GM10248 (cell line): Measurements from ENCODE around the gene ST6GALNAC5.

Experiments
- CTCF ChIA-PET: fragments of 300-600 bp; sonication (Branson Sonifier 250); formaldehyde crosslinking; extraction: SDS; loops from one replicate; lab custom pipeline; 2021; ENCODE audit warnings: antibody characterized with exemption; lab: Yijun Ruan, JAX
- POLR2A ChIA-PET: fragments of 350-650 bp; sonication (Branson Sonifier 250); formaldehyde crosslinking; extraction: SDS; loops from one replicate; lab custom pipeline; 2020; ENCODE audit warnings: antibody characterized with exemption; lab: Yijun Ruan, JAX
- DNase-seq: peaks from one replicate; pipeline ENCODE4 v3.0.0; 2012; ENCODE audit errors: extremely low spot score
- TF ChIP-seq, protein P1 (sequence below): IDR thresholded peaks from 2 replicates; pipeline ENCODE4 v1.5.1; 2012; ENCODE audit warnings: mild to moderate bottlenecking, low read depth; ENCODE audit errors: extremely low read depth, missing control alignments, control extremely low read depth

Gene ST6GALNAC5

DNA sequence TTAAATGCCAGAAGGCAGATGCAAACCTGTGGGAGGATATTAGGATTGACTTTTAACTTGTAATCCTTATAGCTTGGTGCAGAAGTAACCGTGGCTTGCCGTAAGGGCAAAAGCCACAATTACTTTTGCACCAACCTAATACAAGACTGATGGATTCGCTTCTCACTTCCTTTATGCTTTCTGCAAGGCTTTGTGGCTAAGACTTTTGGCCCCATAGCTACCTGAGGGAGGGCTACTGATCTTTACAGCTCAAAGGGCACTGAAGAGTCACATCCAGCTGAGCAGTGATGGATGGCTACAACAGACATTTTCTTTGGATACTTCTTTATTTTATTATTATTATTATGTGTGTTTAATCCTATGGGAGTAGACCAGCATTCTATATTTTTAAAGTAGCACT lies 140.4 kb downstream of the ST6GALNAC5 start:
- TF ChIP-seq, protein P1, sequence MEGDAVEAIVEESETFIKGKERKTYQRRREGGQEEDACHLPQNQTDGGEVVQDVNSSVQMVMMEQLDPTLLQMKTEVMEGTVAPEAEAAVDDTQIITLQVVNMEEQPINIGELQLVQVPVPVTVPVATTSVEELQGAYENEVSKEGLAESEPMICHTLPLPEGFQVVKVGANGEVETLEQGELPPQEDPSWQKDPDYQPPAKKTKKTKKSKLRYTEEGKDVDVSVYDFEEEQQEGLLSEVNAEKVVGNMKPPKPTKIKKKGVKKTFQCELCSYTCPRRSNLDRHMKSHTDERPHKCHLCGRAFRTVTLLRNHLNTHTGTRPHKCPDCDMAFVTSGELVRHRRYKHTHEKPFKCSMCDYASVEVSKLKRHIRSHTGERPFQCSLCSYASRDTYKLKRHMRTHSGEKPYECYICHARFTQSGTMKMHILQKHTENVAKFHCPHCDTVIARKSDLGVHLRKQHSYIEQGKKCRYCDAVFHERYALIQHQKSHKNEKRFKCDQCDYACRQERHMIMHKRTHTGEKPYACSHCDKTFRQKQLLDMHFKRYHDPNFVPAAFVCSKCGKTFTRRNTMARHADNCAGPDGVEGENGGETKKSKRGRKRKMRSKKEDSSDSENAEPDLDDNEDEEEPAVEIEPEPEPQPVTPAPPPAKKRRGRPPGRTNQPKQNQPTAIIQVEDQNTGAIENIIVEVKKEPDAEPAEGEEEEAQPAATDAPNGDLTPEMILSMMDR: no peak
- POLR2A ChIA-PET: no interaction called here
- no peak for DNase-seq
- CTCF ChIA-PET: interaction anchor here (1.0 kb wide), 1 partner anchor 30 kb away, joined by 3 read pairs; no protein-coding TSS in a partner anchor

DNA sequence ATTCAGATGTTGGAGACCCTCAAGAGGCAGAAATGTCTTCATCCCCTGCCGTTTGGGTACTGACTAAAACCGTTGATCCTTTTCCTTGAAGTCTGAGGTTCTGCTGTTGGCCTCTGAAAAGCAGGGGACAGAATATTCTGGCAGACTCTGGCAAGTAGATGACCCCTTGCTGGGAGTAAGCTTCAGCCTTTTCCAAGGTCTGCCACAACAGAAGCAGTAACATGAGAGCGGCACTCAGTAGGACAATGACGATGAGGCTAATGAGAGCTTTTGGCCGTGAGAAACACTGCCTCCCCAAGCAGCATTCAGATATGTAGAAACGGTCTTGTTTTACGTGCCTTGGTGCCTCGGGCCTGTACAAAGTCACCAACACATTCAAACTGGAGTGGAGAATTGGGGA lies 143.7 kb downstream of the ST6GALNAC5 start:
- no peak for DNase-seq
- POLR2A ChIA-PET: no interaction called here
- TF ChIP-seq, protein P1: no peak
- CTCF ChIA-PET: no interaction called here

DNA sequence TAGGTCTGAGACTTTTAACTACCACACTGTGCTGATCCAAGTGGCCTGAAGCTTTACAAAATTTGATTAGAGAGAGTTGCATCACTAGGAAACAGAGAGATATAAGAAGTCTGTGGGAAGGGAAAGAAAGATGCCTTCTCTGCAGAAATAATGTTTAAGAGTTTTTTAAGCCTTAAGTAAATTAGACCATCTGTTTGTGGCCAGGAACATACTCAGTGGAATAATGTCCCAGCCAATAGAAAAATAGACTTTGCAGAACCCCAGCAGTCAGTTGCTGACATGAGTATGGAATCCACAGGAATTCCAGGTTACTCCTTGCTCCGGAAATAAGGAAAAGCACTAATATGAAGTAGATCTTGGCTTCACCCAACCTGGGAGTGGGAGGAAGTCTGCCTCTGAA lies 144.8 kb downstream of the ST6GALNAC5 start:
- TF ChIP-seq, protein P1: no peak
- CTCF ChIA-PET: no interaction called here
- no peak for DNase-seq
- POLR2A ChIA-PET: no interaction called here

DNA sequence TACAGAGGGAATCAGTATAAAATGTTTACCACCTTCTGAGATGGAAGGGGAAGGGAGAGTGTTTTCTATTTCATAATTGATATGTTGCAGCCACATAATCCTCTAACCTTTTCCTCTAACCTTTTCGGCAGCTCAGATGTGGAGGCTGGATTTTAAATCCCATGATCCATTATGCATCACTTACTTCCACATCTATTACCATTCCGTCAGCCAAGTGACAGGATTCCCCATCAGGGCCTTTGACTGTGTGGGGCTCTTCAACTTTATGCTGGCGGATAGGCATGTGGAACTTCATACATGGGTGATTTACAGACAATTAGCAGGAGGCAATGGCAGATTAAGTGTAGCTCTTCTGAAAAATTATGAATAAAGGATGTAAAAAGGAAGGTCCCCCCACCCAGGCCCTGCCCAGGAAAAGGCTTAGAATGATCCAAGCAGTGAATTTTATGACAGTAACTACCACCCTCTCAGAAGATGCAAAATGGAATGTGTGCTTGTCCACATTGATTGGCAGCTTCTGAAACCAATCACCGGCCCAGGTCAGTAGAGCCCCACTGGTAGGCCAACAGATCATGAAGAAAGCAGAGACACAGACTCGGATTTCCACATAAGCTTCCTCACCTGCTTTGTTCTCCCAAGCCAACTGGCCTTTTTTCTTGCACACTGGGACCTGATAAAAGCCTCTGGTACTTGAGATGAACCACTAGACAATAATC lies 147.0 kb downstream of the ST6GALNAC5 start:
- POLR2A ChIA-PET: no interaction called here

DNA sequence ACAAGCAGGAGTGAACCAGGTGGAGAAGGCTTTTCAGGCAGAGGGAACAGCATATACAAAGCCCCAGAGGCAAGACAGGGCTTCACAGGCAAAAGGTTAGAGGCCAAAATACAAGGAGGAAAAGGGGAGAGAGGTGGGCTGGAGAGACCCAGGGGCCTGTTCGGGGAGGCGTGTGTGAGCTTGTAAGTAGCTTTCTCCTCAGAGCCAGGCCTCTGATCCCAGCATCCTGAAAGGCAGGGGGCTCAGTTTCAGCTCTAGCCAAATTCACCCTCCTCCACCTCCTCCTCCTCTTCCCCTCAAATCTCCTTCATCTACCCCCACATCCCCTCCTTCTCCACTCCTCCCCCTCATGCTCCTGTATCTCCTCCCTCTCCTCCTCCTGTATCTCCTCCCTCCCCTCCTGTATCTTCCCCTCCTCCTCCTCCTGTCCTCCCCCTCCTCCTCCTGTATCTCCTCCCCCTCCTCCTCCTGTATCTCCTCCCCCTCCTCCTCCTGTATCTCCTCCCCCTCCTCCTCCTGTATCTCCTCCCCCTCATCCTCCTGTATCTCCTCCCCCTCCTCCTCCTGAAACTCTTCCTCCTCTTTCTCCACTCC lies 148.6 kb downstream of the ST6GALNAC5 start:
- TF ChIP-seq, protein P1: no peak
- ChIA-PET POLR2A (no interaction called here), CTCF (interaction anchor here (0.9 kb wide), 1 partner anchor 12 kb away, joined by 3 read pairs; no protein-coding TSS in a partner anchor)
- no peak for DNase-seq

More for the DNA sequence above, 147.0 kb downstream of the ST6GALNAC5 start:
- CTCF ChIA-PET: interaction anchor here (0.9 kb wide), 1 partner anchor 14 kb away, joined by 3 read pairs; no protein-coding TSS in a partner anchor
- no peak for DNase-seq
- TF ChIP-seq, protein P1: no peak

DNA sequence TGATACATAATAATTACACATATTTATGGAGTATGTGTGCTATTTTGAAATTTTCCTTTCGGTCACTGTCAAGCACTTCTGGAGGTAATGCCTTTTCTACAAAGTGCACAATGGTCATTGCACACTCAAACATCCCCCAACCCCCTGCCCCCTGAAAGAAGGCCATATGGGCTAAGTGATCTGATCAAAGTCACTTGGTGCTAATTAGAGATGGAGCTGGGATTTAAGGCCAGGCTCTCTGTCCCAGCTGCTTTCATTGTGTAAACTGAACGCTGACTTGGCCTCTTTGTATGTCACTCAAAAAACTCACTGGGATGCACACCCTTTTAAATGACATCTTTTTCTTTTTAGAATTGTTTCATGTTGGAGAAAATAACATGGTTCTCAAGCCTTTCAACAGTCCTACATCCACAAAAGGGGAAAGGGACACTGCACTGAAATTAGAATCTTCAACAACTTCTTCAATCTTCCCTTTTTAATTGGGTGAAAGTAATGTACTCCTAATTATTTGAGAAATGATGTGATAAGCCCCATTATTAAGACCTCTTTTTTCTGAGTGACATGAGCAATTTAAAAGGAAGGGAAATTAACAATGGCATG lies 149.2 kb downstream of the ST6GALNAC5 start:
- DNase-seq: no peak
- CTCF ChIA-PET: interaction anchor here (0.9 kb wide), 1 partner anchor 11 kb away, joined by 3 read pairs; no protein-coding TSS in a partner anchor
- POLR2A ChIA-PET: no interaction called here
- TF ChIP-seq, protein P1: no peak
